ENCODE data around the gene C16orf78. TPM values are rescaled to one million over a fixed set of nuclear protein-coding genes. Genes with fewer than 3 reads are reported as not detected.

C16orf78 gene
- total RNA-seq (2012; rRNA removed) (not detected in 2 replicates), polyA plus RNA-seq (2012; rRNA removed) (not detected in 2 replicates), Bru-seq, nascent RNA (not detected), BruChase-seq, experiment 1, labeled RNA remaining after a 6-hour chase (not detected), BruChase-seq, experiment 2, labeled RNA remaining after a 2-hour chase (not detected)
- polyA plus RNA-seq (2012; cell fraction: cytosol; rRNA removed) = not detected in 2 replicates
- polyA plus RNA-seq (2012; cell fraction: nucleus; rRNA removed; ENCODE audit: low replicate concordance) = not detected in 2 replicates
- long read RNA-seq = 0 reads

- DNase-seq (no peak), ATAC-seq (ENCODE audit: low read depth) (no peak)
- no peak within 1 kb of the TSS for H4K91ac ChIP-seq (ENCODE audit: insufficient read depth, low read depth, low read length)
- no peaks in the 10 kb centered on the region for H3K36me3 ChIP-seq (ENCODE audit: control insufficient read depth, insufficient read depth, low read length)
- dilution Hi-C loops (cut with HindIII; ENCODE audit: low sequenced_read_pairs, unreplicated experiment) (no loop called here), in situ Hi-C loops (cut with MboI; ENCODE audit: low sequenced_read_pairs) (no loop called here), intact Hi-C loops (cut with micrococcal nuclease) (no loop called here)
- H3K4me3 ChIP-seq (ENCODE audit: insufficient read depth, low read depth, low read length) = no peak within 1 kb of the TSS
- H2BK5ac ChIP-seq (ENCODE audit: low read depth, low read length, poor library complexity, severe bottlenecking) = no peak within 1 kb of the TSS
- no peaks in the 10 kb centered on the region for H3K79me1 ChIP-seq (ENCODE audit: low read depth in 1 of 2, low read length in 2 of 2)
- no peak within 1 kb of the TSS for H3K14ac ChIP-seq (replicated peaks; ENCODE audit: low read depth, low read length)
- no peak within 1 kb of the TSS for H2AK5ac ChIP-seq (ENCODE audit: low read depth, low read length)
- H2BK120ac ChIP-seq (ENCODE audit: low read depth, low read length) = no peak within 1 kb of the TSS
- H3K56ac ChIP-seq (ENCODE audit: extremely low read depth, insufficient read depth, low read length) = no peak within 1 kb of the TSS
- no peak within 1 kb of the TSS for H3K4me2 ChIP-seq (ENCODE audit: low read depth, low read length)
- H2AK9ac ChIP-seq (replicated peaks; ENCODE audit: low read depth, low read length, poor library complexity) = no peak within 1 kb of the TSS
- H4K8ac ChIP-seq (ENCODE audit: low read depth in 2 of 2, low read length in 2 of 2) = no peak within 1 kb of the TSS
- H3K9ac ChIP-seq (ENCODE audit: low read depth, low read length) = no peak within 1 kb of the TSS
- no peak within 1 kb of the TSS for H2BK15ac ChIP-seq (ENCODE audit: low read depth, low read length)
- H3K23ac ChIP-seq (ENCODE audit: low read depth, low read length) = no peak within 1 kb of the TSS
- H3K27ac ChIP-seq (ENCODE audit: insufficient read depth, low read length) = no peak within 1 kb of the TSS
- no peaks in the 10 kb centered on the region for H3K9me3 ChIP-seq (ENCODE audit: control insufficient read depth, insufficient read depth, low read length)
- no peaks in the 10 kb centered on the region for H4K20me1 ChIP-seq (ENCODE audit: insufficient read depth, low read length)
- H4K5ac ChIP-seq (ENCODE audit: low read depth, low read length) = no peak within 1 kb of the TSS
- H3K4me1 ChIP-seq (ENCODE audit: control insufficient read depth, insufficient read depth, low read length) = no peaks in the 10 kb centered on the region
- H3K18ac ChIP-seq (ENCODE audit: low read depth, low read length) = no peak within 1 kb of the TSS
- BruUV-seq (replicated peaks) = no TSS peak
- no peaks in the 10 kb centered on the region for H3K27me3 ChIP-seq (ENCODE audit: control insufficient read depth, insufficient read depth, low read length)
- no peak within 1 kb of the TSS for H2AFZ ChIP-seq (replicated peaks; ENCODE audit: low read length, poor library complexity)
- TF ChIP-seq RAD21 (IDR thresholded peaks at IDR 0.05; ENCODE audit: low read length) (no peak), SMC3 (IDR thresholded peaks at IDR 0.05; ENCODE audit: low read depth, low read length) (no peak), MXI1 (IDR thresholded peaks at IDR 0.05; ENCODE audit: borderline replicate concordance, low read depth, low read length) (no peak), FOS (IDR thresholded peaks at IDR 0.05; ENCODE audit: low read depth, low read length) (no peak), CTCF (conservative IDR thresholded peaks at IDR 0.05; ENCODE audit: low read depth, low read length) (no peak), NFE2L2 (IDR thresholded peaks at IDR 0.05; ENCODE audit: low read depth, low read length) (no peak), POLR2A (IDR thresholded peaks at IDR 0.05; ENCODE audit: low read depth, low read length) (no peak), CEBPB (IDR thresholded peaks at IDR 0.05; ENCODE audit: low read depth, low read length) (no peak), CHD1 (IDR thresholded peaks at IDR 0.05; ENCODE audit: low read depth, low read length) (no peak)
- ChIA-PET CTCF (no interaction called here), POLR2A (ENCODE audit: unreplicated experiment) (no interaction called here)
- no peaks in the 10 kb centered on the region for H3K9me1 ChIP-seq (ENCODE audit: insufficient read depth, low read length)
- no peak within 1 kb of the TSS for H3K4ac ChIP-seq (ENCODE audit: low read depth, low read length)
- H2BK20ac ChIP-seq (ENCODE audit: low read depth, low read length) = no peak within 1 kb of the TSS
- 50% methylated on average over 1 of the region's 4 CpGs; no CpG with 5 or more reads in 1 of the 2 experiments for WGBS, 2 experiments (ENCODE audit: extremely low coverage in 2 of 2, insufficient read length in 1 of 2)
Measured at GRCh38 chr16:49373504-49373903, at the start of gene C16orf78. Gene C16orf78, plus strand, starts transcription at chr16:49373804. Its CDS starts 136 bp downstream, at chr16:49373940.
